ENCODE data around the gene UBR4. TPM values are rescaled to one million over a fixed set of nuclear protein-coding genes. Genes with fewer than 3 reads are reported as not detected.

The UBR4 gene
- total and polyA plus RNA-seq, 7 donors: 32.4 to 215 (median 73.5) TPM

DNA sequence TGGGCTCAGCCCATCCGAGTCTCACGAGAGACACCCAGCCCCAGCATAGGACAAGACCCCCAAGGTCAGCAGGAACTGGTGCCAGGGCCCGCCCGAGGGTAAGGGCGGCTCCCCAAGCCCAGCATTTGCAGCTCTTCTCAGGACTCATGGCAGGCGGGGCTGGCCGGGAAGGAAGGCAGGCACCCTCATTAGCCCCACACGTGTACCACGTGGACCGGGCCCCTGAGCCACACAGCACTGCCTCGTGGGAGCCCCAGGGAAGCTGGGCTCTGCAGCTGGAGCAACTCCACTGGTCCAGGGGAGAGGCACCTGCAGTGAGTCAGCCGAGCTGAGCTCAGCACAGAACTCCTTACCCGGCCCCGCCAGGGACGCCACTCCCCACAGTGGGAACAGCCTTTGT, 155.8 kb downstream of the UBR4 start:
- Histone ChIP-seq H3K36me3 (no peaks in the 10 kb centered on the region), H3K4me3 (no peak overlapping the region), H3K4me1 (no peaks in the 10 kb centered on the region), H3K27me3 (peaks cover 7 to 28% (median 24%) of the 10 kb centered on the region in 3 donors), H3K27ac (no peak overlapping the region), H3K9me3 (no peaks in the 10 kb centered on the region)
- TF ChIP-seq POLR2A (IDR thresholded peaks at IDR 0.05) (no peak), EP300 (IDR thresholded peaks at IDR 0.05) (no peak), CTCF (IDR thresholded peaks at IDR 0.05) (no peak), POLR2AphosphoS5 (IDR thresholded peaks at IDR 0.05) (no peak)
- intact Hi-C loops (cut with DNase I): no loop called here
- DNase-seq: no peak
- 18 to 62% methylated on average over 15 of the region's 15 CpGs for WGBS, 2 donors

DNA sequence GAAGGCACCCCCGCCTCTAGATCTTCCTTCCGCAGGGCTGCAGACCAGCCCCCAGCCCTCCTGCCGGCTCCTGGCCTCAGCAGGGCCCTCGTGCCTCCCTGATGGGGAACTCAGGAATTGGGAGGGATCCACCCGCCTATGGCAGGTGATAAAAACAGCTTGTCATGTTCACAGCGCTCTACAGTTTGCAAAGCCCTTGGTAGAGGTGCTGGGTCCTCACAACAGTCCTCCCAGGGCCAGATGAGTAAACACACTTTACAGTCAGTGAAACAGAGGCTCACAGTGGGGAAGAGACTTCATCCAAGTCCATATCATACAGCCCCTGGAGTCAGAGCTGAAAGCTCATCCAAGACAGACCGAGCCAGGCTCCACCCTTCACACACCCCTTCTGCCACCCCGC, 156.6 kb downstream of the UBR4 start:
- Histone ChIP-seq H3K36me3 (no peaks in the 10 kb centered on the region), H3K27me3 (peaks cover 7 to 23% (median 22%) of the 10 kb centered on the region in 3 donors), H3K27ac (no peak overlapping the region), H3K9me3 (no peaks in the 10 kb centered on the region), H3K4me3 (no peak overlapping the region), H3K4me1 (no peaks in the 10 kb centered on the region)
- DNase-seq: no peak
- 51 to 63% methylated on average over 8 of the region's 8 CpGs for WGBS, 2 donors
- intact Hi-C loops (cut with DNase I): no loop called here
- no peak for TF ChIP-seq CTCF (IDR thresholded peaks at IDR 0.05)
- TF ChIP-seq POLR2AphosphoS5 (IDR thresholded peaks at IDR 0.05): no peak
- TF ChIP-seq POLR2A (IDR thresholded peaks at IDR 0.05): no peak
- no peak for TF ChIP-seq EP300 (IDR thresholded peaks at IDR 0.05)

GRCh38 chr1:19049798-19050197, 160.3 kb downstream of the UBR4 start:
- no peaks in the 10 kb centered on the region for H3K9me3 ChIP-seq
- H3K4me3 ChIP-seq: no peak overlapping the region
- H3K27ac ChIP-seq: no peak overlapping the region
- peaks cover 7 to 16% (median 12%) of the 10 kb centered on the region in 3 donors for H3K27me3 ChIP-seq
- TF ChIP-seq POLR2AphosphoS5 (IDR thresholded peaks at IDR 0.05) (no peak), CTCF (IDR thresholded peaks at IDR 0.05) (no peak), POLR2A (IDR thresholded peaks at IDR 0.05) (no peak), EP300 (IDR thresholded peaks at IDR 0.05) (no peak)
- WGBS, 2 donors: 94 to 96% methylated on average over 5 of the region's 5 CpGs
- DNase-seq: no peak
- intact Hi-C loops (cut with DNase I): no loop called here
- no peaks in the 10 kb centered on the region for H3K36me3 ChIP-seq
- no peaks in the 10 kb centered on the region for H3K4me1 ChIP-seq

- no peaks in the 10 kb centered on the region for H3K36me3 ChIP-seq
- no peak overlapping the region for H3K27ac ChIP-seq
- H3K4me3 ChIP-seq: no peak overlapping the region
- no peak for DNase-seq
- no peaks in the 10 kb centered on the region for H3K4me1 ChIP-seq
- TF ChIP-seq CTCF (IDR thresholded peaks at IDR 0.05): no peak
- no peaks in the 10 kb centered on the region for H3K9me3 ChIP-seq
- 78 to 83% methylated on average over 15 of the region's 15 CpGs for WGBS, 2 donors
- peaks cover 4 to 11% (median 7%) of the 10 kb centered on the region in 3 donors for H3K27me3 ChIP-seq
- intact Hi-C loops (cut with DNase I): no loop called here
Observed at GRCh38 chr1:19049128-19049768, 160.8 kb downstream of the UBR4 start.

All from sigmoid colon (tissue), 7 donors.